OCI-LY1 (cell line): ENCODE data around the gene ADAM12.

Experiments
- CTCF ChIP-seq: fragments of 200-600 bp; sonication (generic), shearing (Covaris generic); IDR thresholded peaks from 2 replicates; pipeline ENCODE4 v1.5.1; 2017; ENCODE audit warnings: mild to moderate bottlenecking, antibody characterized with exemption, low read length, moderate library complexity, mixed read lengths
- EZH2 ChIP-seq: fragments of 200-600 bp; sonication (generic), shearing (Covaris generic); IDR thresholded peaks from 2 replicates; pipeline ENCODE4 v1.8.0; 2017; ENCODE audit warnings: borderline replicate concordance, mixed run types, mild to moderate bottlenecking, antibody characterized with exemption, low read length, moderate library complexity, mixed read lengths

- TF ChIP-seq CTCF (no peak), EZH2 (no peak)
Observed at GRCh38 chr10:126341491-126341890, 46.8 kb downstream of the ADAM12 start.
